Retinal pigment epithelial cell (primary cell): ENCODE data around the gene DUSP22.
A peak's percentile ranks its signal among the peaks of the same experiment; 100 is the strongest.
"Not testable (repeated sequence)": the region's sequence is repeated elsewhere in the genome, so short reads cannot be mapped to it uniquely, and the experiment has no call there.

Source experiments
- DNase-seq: peaks from one replicate; pipeline ENCODE4 v3.0.0-alpha.2; 2010; ENCODE audit warnings: low read depth
- H3K4me3 ChIP-seq: 2 replicates; pipeline ENCODE4 v1.5.1; 2011; ENCODE audit warnings: mild to moderate bottlenecking, low read length, control low read depth, moderate library complexity
- TF ChIP-seq, protein P1 (sequence below): conservative IDR thresholded peaks from 2 replicates; pipeline ENCODE4 v1.5.1; 2011; ENCODE audit warnings: low read depth, low read length, control low read depth, inconsistent platforms

DUSP22 gene

GRCh38 chr6:373773-374724, 81.8 kb downstream of the DUSP22 start:
- TF ChIP-seq, protein P1, sequence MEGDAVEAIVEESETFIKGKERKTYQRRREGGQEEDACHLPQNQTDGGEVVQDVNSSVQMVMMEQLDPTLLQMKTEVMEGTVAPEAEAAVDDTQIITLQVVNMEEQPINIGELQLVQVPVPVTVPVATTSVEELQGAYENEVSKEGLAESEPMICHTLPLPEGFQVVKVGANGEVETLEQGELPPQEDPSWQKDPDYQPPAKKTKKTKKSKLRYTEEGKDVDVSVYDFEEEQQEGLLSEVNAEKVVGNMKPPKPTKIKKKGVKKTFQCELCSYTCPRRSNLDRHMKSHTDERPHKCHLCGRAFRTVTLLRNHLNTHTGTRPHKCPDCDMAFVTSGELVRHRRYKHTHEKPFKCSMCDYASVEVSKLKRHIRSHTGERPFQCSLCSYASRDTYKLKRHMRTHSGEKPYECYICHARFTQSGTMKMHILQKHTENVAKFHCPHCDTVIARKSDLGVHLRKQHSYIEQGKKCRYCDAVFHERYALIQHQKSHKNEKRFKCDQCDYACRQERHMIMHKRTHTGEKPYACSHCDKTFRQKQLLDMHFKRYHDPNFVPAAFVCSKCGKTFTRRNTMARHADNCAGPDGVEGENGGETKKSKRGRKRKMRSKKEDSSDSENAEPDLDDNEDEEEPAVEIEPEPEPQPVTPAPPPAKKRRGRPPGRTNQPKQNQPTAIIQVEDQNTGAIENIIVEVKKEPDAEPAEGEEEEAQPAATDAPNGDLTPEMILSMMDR, result peak; percentile 14
- DNase-seq, result no peak
- no peak overlapping the region for H3K4me3 ChIP-seq

DNA sequence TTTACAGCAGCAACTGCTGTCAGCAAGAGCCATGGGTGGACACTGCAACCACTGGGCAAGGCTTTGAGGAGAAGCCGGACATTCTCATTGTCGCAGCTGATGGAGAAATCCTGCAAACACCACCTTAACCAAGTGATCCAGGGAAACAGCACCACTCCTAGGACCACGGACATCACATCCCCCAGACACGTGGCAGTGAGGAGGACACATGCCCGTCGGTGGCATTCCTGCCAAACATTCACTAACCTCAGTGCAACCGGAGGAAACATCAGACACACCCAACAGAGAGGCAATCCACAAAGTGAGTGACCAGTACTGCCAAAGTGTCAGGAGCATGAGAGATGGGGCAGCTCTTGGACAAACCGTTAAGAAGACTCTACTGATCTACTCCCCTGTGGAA, 82.7 kb downstream of the DUSP22 start:
- no peak overlapping the region for H3K4me3 ChIP-seq
- DNase-seq, result no peak
- TF ChIP-seq, protein P1, result no peak

DNA sequence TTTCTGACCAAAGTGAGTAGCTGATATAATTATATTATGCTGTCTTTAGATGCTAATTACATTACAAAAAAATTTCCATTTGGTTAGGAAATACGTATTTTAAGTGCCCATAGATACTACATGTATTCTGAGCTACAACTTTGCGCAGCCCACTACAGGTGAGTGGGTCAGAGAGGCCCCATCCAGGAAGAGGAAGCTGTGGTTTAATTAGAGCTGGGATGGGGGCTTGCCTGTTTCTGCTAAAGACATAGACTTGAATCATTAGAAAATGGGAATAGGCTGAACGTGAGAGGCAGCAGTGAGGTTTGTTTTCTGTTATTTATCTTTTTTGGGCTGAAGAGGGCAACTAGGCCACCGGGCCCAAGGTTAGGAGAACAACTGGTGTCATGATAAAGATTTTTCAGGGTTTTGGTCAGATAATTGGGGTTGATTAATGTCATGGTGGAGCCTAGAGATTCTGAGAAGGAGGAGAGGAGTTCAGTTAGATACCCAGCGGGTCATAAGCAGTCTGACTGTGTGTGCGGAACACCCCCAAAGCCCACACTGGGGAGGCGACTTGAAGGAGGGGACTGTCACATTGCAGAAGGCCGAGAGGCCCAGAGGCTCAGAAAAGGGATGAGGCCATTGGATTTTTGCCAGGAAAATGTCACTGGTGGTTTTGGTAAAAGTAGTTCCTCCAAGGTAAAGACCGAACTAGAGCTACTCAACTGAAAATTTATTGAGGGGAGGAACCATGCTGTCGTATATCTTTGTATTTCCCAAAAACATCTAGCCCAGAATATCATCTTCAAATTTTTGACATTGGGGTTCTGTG, 84.7 kb downstream of the DUSP22 start:
- DNase-seq, result no peak
- H3K4me3 ChIP-seq, result no peak overlapping the region
- TF ChIP-seq, protein P1, result no peak

- H3K4me3 ChIP-seq, DNase-seq: not testable (repeated sequence)
Measured at GRCh38 chr6:377641-378020, 85.3 kb downstream of the DUSP22 start.

DNA sequence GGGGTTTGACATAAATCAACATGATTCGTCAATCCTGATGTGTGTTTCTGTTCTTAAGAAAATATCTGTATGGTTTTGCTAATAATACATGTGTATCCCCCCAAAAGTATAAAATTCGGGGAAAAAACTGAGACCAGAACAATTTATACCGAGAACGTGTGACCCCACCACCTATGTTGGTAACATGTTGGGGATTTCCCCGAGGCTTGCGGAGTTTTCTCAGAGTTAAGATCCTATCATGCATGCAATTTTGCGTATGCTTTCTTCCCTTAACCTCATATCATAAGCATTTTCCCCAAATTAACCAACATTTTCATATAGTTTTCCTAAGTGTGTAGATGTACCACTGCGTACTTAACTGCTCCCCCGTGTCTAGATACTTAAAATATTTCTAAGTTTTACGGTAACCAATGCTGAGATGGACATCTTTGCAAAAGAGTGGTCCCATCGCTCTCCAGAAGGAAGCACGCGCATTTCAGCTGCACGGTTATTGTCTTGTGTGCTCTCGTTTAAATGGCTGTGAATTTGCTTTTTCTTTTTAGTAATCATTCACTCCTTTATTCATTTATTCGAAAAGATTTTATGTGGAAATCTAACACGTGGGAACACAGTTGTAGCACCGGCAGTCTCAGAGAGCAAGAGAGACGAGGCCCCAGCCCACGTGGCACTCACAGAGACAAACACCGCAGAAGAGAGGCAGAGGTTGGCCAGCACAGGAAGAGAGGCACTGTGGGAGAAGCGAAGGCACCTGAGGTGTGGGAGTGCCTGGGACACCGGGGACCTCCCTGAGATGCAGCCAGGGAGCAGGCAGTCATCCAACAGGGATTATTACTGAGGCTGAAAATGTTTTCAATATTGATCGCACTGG, 86.0 kb downstream of the DUSP22 start:
- TF ChIP-seq, protein P1, result no peak
- no peak for DNase-seq
- no peak overlapping the region for H3K4me3 ChIP-seq

- DNase-seq, result no peak
- no peak overlapping the region for H3K4me3 ChIP-seq
- TF ChIP-seq, protein P1, result no peak
Measured at GRCh38 chr6:378958-379409, 86.7 kb downstream of the DUSP22 start.
